Pulmonary artery endothelial cell (primary cell): ENCODE data around the gene PTER. TPM values are rescaled to one million over a fixed set of nuclear protein-coding genes. Genes with fewer than 3 reads are reported as not detected.

ENCODE experiments used
- DNase-seq: peaks from one replicate; pipeline ENCODE4 v3.0.0-alpha.2; 2011; ENCODE audit warnings: low read depth, low spot score
- total RNA-seq: library from RNA; depleted of rRNA; stranded (reverse); fragments of >200 nt; gene quantifications from 2 replicates; pipeline ENCODE4 v1.2.3, GENCODE V29; 2014

The PTER gene
- total RNA-seq, 1 donor from 2014 or later = 6.4 TPM

- DNase-seq = no peak
These were observed 93.0 kb downstream of the PTER start for GRCh38 chr10:16529853-16530252.

- DNase-seq = no peak
These were observed 99.3 kb downstream of the PTER start for GRCh38 chr10:16536155-16536554.

- no peak for DNase-seq
These were observed 107.3 kb downstream of the PTER start for GRCh38 chr10:16544099-16544498.

- DNase-seq = no peak
These were observed 107.8 kb downstream of the PTER start for GRCh38 chr10:16544591-16544990.

- peak; percentile 10 for DNase-seq
These were observed 108.4 kb downstream of the PTER start for GRCh38 chr10:16545116-16545736.

- DNase-seq = no peak
These were observed 111.2 kb downstream of the PTER start for GRCh38 chr10:16547973-16548372.

DNA sequence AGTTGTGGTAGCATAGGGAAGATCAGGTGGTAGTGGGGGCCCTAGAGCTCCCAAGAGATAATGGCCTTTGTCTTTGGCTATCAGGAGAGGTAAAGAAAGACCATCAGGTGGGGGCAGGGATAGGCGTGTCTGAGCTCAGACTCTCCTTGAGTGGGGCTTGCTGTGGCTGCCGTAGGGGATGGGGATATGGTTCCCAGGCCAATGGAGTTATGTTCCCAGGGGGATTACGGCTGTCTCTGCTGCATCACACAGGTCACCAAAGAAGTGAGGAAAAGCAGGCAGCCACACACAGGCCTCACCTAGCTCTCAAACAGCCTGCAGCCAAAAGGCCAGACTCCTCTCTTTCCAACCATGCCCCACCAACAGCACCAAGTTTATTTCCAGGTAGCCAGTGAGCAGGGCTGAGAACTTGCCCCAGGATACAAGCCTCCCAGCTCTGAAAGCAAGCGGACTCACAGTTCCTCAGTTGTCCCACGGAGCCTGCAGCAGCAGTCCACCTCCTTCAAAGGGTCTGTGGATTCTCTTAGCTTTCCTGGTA is 122.5 kb downstream of the PTER start:
- DNase-seq = no peak

DNA sequence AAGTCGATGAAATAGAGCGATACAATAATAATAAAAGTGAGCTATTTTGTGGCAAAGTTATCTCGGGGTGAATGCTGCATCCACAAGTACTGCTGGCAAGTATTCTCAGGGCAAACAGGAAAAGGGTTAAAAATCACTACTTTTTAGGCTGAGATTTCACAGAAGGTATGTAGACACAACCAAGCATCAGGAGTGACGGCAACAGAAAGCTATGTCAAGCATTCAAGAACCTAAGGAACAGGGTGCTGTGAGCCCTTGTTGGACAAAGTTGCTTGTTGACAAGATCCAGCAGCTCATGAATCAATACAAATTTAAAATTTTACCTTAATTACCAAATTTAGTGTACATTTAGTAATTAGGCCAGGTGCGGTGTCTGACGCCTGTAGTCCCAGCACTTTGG is 126.1 kb downstream of the PTER start:
- no peak for DNase-seq

Other genes starting within 250 kb of the PTER start
- gene C1QL3, start 84.9 kb downstream of the PTER start, total RNA-seq = 0.11 and 0.46 TPM in 2 replicates